ENCODE results near the gene SNED1. TPM values are rescaled to one million over a fixed set of nuclear protein-coding genes. Genes with fewer than 3 reads are reported as not detected.

SNED1 gene
- total and polyA plus RNA-seq, 9 of the 15 experiments (the other 6 are each of a cell fraction or from before 2014, with no cell fraction given), result 0.03 to 0.07 (median 0.05) TPM; not detected in 5

- Histone ChIP-seq H3K27me3 (ENCODE audit: control insufficient read depth in 2 of 2, insufficient read depth in 2 of 2, low read length in 2 of 2) (peaks cover 0 to 25% of the 10 kb centered on the region in 2 experiments; a peak in 2 of 5 replicates), H3K27ac (ENCODE audit: extremely low read depth, low read depth, low read length) (no peak overlapping the region), H3K9ac (ENCODE audit: insufficient read depth in 1 of 2, low read depth in 2 of 2, low read length in 2 of 2) (no peak overlapping the region), H4K20me1 (replicated peaks; ENCODE audit: control insufficient read depth, insufficient read depth, low read length) (peaks cover 3% of the 10 kb centered on the region; the same call in 1 of the 2 replicates), H3K9me1 (ENCODE audit: control insufficient read depth, insufficient read depth, low read length) (no peaks in the 10 kb centered on the region), H3K4me2 (ENCODE audit: insufficient read depth, low read length) (no peak overlapping the region), H2AFZ (ENCODE audit: low read depth, low read length) (no peak overlapping the region), H3K79me2 (ENCODE audit: control insufficient read depth, insufficient read depth, low read length) (no peaks in the 10 kb centered on the region), H3K9me3 (replicated peaks; ENCODE audit: control insufficient read depth, insufficient read depth, low read depth, low read length) (no peaks in the 10 kb centered on the region), H3K4me1 (replicated peaks in 1 of 2; ENCODE audit: control insufficient read depth in 2 of 2, insufficient read depth in 2 of 2, low read length in 2 of 2) (no peaks in the 10 kb centered on the region; a peak in 1 of 5 replicates), H3K36me3 (ENCODE audit: control insufficient read depth, insufficient read depth, low read length) (no peaks in the 10 kb centered on the region), H3K4me3 (no peak overlapping the region)
- in situ Hi-C loops (cut with MboI) (no loop called here), intact Hi-C loops (cut with micrococcal nuclease) (no loop called here)
- FAIRE-seq, result no peak
- TF ChIP-seq GABPB1 (CRISPR knock-in tag; IDR thresholded peaks at IDR 0.05) (no peak), CTBP1 (IDR thresholded peaks at IDR 0.05; ENCODE audit: borderline replicate concordance) (no peak), TSHZ1 (CRISPR knock-in tag; IDR thresholded peaks at IDR 0.05) (no peak), SIN3A (IDR thresholded peaks at IDR 0.05; ENCODE audit: borderline replicate concordance in 2 of 2, control insufficient read depth in 1 of 2, low read depth in 2 of 2, low read length in 2 of 2) (no peak), PML (IDR thresholded peaks at IDR 0.05; ENCODE audit: low read length) (no peak), ZBTB2 (IDR thresholded peaks at IDR 0.05) (no peak), E2F5 (CRISPR knock-in tag; IDR thresholded peaks at IDR 0.05) (no peak), STAG1 (CRISPR knock-in tag; IDR thresholded peaks at IDR 0.05; ENCODE audit: borderline replicate concordance) (no peak), CXXC5 (CRISPR knock-in tag; IDR thresholded peaks at IDR 0.05) (no peak), ELF2 (CRISPR knock-in tag; IDR thresholded peaks at IDR 0.05) (no peak), DLX4 (CRISPR knock-in tag; IDR thresholded peaks at IDR 0.05) (no peak), ZNF175 (CRISPR knock-in tag; IDR thresholded peaks at IDR 0.05; ENCODE audit: low read depth) (no peak), ILF3 (IDR thresholded peaks at IDR 0.05; ENCODE audit: borderline replicate concordance) (no peak), ZNF77 (CRISPR knock-in tag; IDR thresholded peaks at IDR 0.05) (no peak)
- POLR2A ChIA-PET, result interaction anchor here (0.7 to 1.6 kb wide), 2 partner anchors 10 to 27 kb away, joined by 3 to 4 read pairs; no protein-coding TSS in a partner anchor
- DNase-seq (ENCODE audit: extremely low read depth in 1 of 4, low spot score in 3 of 4), result no peak
- 0% methylated on average over 6 of the region's 6 CpGs for WGBS (ENCODE audit: insufficient coverage, low coverage, missing lambda C conversion rate)
- no TSS peak for BruUV-seq (replicated peaks)
- ATAC-seq, result no peak
- CTCF ChIA-PET (ENCODE audit: low intra/inter-chr PET ratio), result no interaction called here
Measured at GRCh38 chr2:241047253-241048010, 49.0 kb downstream of the SNED1 start.
